HG02840 (cell line): ENCODE measurements around the gene WNT6.

Experiments
- ATAC-seq: cut with Tn5 transposase; IDR thresholded peaks from one replicate; pipeline ENCODE4 v1.9.1; 2021; ENCODE audit warnings: mild to moderate bottlenecking, moderate library complexity, moderate number of reproducible peaks; ENCODE audit not compliant: unreplicated experiment, low FRiP score

WNT6 gene

DNA sequence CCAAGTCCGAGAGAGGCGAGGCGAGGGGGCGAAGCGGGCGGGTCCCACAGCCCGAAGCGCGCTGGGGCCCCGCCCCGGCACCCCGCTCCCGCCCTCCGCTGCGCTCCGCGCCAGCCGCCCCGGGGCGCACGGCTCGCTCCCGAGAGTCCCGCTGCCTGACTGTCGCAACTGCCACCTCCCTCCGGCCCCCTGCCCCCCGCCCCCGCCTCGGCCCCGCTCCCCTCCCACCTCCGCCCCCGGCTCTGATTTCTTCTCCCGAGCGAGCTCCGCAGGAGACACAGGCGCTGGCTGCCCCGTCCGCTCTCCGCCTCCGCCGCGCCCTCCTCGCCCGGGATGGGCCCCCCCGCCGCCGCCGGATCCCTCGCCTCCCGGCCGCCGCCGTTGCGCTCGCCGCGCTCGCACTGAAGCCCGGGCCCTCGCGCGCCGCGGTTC is at the start of gene WNT6:
Gene WNT6, plus strand, starts transcription at position 250 of the 432 bp plus-strand sequence. CDS start 233 bp downstream, outside the sequence.
- ATAC-seq = no peak

DNA sequence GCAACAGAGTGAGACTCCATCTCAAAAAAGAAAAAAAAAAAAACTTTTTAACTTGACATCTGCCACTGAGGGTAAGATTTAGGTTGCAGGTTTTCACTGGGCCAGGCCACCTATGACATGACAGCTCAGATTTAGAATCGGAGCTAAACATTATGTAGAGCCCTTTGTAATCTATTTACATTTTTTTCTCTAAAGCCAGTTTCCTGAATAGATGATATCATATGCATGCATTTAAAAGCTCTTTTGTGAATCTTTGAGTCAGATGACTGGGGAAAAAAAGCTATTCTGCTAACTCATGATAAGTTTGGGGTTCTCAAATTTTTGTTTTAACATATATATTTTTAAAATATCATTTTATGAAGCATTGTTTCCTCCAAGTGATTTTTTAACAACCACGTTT is 49.3 kb upstream of the WNT6 start:
- no peak for ATAC-seq

GRCh38 chr2:218811382-218811781 is 48.2 kb upstream of the WNT6 start:
- no peak for ATAC-seq

GRCh38 chr2:218812096-218812815 is 47.3 kb upstream of the WNT6 start:
- no peak for ATAC-seq

DNA sequence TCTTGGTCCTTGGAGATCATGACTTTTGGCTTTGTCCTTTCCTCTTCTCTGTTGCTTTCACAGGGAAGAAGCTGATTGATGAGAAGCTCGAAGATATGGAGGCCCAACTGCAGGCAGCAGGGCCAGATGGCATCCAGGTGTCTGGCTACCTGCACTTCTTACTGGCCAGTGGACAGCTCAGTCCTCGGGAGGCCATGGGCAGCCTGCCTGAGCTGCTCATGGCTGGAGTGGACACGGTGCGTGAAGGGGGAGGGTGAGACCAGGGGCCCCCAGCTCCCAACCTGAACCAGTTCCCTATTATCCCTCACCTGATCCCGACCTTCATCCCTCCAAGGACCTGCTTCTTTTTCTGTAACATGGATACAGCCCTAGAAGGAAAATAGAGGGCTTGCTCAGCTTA is 46.7 kb upstream of the WNT6 start:
- no peak for ATAC-seq

DNA sequence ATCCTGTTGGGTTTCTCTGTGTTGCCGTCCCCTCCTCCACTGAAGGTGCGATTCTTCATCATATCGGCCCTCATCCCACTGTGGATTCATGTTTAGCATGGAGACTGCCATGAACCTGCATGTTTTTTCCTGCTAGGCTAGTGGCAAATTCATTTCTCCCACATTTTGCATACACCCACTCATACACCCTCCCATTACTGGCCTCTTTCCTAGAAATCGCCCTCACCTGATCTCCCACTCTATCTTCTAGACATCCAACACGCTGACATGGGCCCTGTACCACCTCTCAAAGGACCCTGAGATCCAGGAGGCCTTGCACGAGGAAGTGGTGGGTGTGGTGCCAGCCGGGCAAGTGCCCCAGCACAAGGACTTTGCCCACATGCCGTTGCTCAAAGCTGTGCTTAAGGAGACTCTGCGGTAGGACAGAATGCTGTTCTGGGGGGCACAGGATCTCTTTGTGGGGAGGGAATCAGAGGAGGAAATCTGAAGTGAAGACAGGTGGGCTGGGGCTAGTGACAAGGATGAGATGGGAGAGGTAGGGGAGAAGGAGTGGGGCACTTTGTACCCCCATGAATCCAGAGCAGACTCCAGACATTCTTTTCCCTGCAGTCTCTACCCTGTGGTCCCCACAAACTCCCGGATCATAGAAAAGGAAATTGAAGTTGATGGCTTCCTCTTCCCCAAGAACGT is 45.7 kb upstream of the WNT6 start:
- no peak for ATAC-seq

- no peak for ATAC-seq
Observed at GRCh38 chr2:218814540-218815243, 44.9 kb upstream of the WNT6 start.

GRCh38 chr2:218815244-218815637 is 44.4 kb upstream of the WNT6 start:
- ATAC-seq = no peak

DNA sequence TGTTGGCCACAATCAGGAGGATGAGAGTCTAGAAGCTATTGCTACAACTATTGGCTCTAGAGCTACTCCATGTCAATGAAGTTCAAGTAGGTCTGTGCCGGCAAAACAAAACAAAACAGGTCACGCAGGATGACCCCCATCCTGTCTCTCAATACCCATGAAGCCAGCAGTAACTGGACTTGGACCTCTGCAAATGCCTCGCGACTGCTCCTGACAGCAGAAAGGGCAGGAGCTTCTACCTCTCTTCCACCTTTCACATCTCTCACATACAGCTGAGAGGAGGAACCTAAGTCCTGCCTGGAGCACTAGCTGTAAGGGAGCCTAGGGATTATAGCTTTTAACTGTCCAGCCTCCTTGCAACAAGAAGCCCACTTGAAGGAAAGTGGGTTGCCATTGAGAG is 44.0 kb upstream of the WNT6 start:
- no peak for ATAC-seq

DNA sequence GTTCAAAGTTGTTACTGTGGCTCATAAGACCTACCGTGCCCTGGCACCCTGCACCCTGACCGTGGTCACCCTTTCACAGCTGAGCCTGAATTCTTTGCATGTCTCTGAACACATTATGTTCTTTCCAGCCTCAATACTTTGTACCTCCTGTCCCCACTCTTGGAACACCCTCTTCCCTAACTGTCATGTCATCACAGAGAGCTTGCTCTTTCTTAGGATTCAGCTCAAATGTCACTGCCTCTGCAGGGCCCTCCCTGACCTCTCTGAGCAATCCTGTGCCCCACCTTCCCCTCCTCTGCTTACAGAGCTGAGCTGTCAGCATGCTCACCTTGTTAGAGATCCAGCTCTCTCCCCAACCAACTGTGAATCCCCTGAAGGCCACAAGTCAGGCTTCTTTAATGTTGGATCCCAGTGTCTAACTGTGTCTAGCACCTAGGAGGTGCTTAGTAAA is 43.0 kb upstream of the WNT6 start:
- ATAC-seq = no peak

- ATAC-seq = no peak
Observed at GRCh38 chr2:218819093-218819492, 40.5 kb upstream of the WNT6 start.

DNA sequence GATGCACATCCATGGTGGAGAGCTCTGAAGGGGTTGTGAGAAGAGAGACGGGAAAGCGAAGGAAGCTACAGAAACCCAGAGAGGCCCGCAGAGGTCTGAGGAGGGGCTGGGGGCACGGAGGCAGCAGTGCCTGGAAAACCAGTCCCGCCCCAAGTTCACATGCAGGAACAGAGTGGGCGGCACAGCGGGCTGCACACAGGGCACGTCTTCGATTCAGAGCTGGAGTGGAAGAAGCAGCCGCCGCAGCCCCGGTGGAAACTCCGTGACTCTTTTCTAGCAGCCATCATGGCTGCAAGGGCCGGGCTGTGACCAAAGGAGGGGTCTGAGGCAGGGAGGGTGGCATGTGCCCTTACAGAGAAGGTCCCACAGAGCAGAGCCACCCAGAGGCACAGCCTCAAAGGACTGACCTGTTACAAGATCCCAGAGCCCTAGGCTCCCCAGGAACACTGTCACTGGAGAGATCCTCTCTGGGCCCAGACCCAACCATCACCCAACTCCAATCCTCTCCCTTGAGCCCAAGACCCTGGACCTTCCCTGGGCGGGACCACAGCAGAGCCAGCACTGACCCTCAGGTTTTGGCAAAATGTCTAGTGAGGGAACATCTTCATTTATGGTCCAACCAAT is 38.7 kb upstream of the WNT6 start:
- no peak for ATAC-seq

- ATAC-seq = no peak
Observed at GRCh38 chr2:218821605-218822211, 37.9 kb upstream of the WNT6 start.

DNA sequence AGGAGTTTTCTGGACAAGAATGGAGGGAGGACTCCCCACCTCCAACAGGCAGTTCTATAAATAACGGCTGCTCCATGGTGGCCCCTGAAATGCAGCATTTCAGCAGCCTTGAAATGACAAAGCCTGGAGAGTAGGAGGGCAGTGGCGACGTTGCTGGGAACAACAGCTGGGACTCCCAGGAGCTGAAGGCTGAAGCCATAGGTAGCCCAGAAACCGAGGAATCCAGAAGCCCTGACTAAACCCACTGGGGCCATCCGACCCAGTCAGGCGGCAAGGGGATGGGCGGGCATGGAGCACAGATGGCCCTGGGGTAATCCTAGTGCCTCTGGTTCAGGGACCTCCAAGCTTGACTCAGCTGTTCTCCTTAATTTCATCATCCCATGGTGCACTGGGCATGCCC is 37.0 kb upstream of the WNT6 start:
- ATAC-seq = no peak

DNA sequence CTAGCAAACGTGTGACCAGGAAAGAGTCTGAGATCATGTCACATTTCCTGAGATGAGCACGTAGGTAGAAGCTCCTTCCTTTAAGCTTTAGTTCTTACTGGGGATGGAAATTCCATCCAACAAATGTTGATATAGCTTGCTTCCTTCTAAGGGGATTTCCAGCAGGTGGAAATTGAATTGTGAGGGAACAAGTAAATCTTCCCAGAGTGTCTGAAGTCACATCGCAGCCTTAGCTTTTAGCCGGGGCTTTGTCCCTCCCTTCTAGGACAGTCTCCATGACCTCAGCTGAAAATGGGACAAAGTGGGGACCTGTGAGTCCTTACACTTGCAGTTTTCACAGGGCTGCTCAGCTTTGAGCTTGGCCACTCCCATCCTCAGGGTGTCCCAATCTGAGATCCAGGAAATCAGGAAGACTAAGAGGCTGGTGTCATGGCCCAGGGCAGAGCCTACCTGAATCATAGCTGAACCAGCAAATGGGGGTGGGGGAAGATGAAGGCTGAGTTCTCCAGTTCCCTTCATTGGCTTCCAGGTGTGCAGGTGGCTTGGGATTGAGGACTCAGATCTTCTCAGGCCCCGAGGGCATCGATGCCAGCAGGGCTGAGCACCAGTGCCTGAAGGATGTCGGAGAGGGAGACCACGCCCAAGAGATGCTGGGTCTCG is 36.3 kb upstream of the WNT6 start:
- no peak for ATAC-seq

- ATAC-seq = no peak
Observed at GRCh38 chr2:218824004-218824403, 35.6 kb upstream of the WNT6 start.

DNA sequence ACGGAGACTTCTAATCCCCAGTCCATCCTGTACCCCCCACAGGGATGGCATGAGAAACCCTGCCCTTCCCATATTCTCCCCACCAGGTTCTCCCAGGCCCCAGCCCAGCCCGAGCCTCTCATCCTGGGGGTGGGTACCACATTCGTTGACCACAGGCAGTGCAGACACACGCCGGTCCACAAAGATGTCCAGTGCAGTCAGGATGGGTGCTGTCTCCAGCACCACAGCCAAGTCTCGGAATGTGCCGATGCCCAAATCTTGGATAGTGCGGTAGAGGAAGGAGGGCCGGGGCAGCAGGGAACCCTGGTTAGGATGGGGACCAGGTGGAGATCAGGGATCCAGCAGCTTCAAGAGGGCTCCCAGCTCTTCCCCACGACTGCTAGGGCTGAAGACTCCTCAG is 32.8 kb upstream of the WNT6 start:
- no peak for ATAC-seq

- no peak for ATAC-seq
Observed at GRCh38 chr2:218827701-218828476, 31.7 kb upstream of the WNT6 start.

GRCh38 chr2:218828477-218828778 is 31.2 kb upstream of the WNT6 start:
- ATAC-seq = no peak
